Measurements from ENCODE around the gene BABAM2. TPM values are rescaled to one million over a fixed set of nuclear protein-coding genes. Genes with fewer than 3 reads are reported as not detected.
"Not testable (repeated sequence)": the region's sequence is repeated elsewhere in the genome, so short reads cannot be mapped to it uniquely, and the experiment has no call there.

The BABAM2 gene
- total RNA-seq, 3 donors from 2014 or later (not counting 1 experiment from before 2014, with no cell fraction given) = 54.6 to 66.1 (median 59.5) TPM

DNA sequence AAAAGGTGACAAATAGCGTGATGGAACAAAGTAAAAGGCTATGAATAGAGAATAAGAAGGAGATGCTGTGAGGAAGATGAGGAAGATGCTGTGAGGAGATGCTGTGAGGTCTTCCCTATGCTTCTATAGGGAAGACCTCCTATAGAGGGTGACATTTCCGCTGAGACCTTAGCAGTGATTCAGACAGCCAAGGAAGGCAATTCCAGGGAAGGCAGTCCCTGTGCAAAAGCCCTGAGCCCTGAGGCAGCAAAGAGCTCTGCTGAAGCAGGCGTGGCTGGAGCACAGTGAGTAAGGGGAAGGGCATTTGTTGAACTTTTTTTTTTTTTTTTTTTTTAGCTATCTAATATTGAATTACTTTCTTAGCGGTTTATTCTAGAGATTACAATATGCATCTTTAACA lies 359.5 kb downstream of the BABAM2 start:
- no peaks in the 10 kb centered on the region for H3K27me3 Mint-ChIP-seq (ENCODE audit: low read depth in 2 of 2)
- no peaks in the 10 kb centered on the region for H3K36me3 Mint-ChIP-seq
- H3K4me1 Mint-ChIP-seq = peaks cover 21% of the 10 kb centered on the region in 2 donors
- Histone ChIP-seq H3K4me3 (ENCODE audit: low read length) (no peak overlapping the region), H3K36me3 (ENCODE audit: control insufficient read depth, insufficient read depth, low read length) (no peaks in the 10 kb centered on the region), H3K27me3 (ENCODE audit: control insufficient read depth, insufficient read depth, low read length) (no peaks in the 10 kb centered on the region), H3K4me1 (ENCODE audit: control insufficient read depth, insufficient read depth, low read length) (peaks cover 9% of the 10 kb centered on the region), H3K27ac (ENCODE audit: low read length) (no peak overlapping the region), H3K9me3 (ENCODE audit: control insufficient read depth, insufficient read depth, low read length) (no peaks in the 10 kb centered on the region)
- no peak overlapping the region for H3K4me3 Mint-ChIP-seq
- H3K27ac Mint-ChIP-seq = no peak overlapping the region
- 88% methylated on average over 2 of the region's 4 CpGs for WGBS (ENCODE audit: insufficient coverage)
- intact Hi-C loops (cut with micrococcal nuclease) = no loop called here
- H3K9me3 Mint-ChIP-seq = no peaks in the 10 kb centered on the region
- TF ChIP-seq, protein P1, sequence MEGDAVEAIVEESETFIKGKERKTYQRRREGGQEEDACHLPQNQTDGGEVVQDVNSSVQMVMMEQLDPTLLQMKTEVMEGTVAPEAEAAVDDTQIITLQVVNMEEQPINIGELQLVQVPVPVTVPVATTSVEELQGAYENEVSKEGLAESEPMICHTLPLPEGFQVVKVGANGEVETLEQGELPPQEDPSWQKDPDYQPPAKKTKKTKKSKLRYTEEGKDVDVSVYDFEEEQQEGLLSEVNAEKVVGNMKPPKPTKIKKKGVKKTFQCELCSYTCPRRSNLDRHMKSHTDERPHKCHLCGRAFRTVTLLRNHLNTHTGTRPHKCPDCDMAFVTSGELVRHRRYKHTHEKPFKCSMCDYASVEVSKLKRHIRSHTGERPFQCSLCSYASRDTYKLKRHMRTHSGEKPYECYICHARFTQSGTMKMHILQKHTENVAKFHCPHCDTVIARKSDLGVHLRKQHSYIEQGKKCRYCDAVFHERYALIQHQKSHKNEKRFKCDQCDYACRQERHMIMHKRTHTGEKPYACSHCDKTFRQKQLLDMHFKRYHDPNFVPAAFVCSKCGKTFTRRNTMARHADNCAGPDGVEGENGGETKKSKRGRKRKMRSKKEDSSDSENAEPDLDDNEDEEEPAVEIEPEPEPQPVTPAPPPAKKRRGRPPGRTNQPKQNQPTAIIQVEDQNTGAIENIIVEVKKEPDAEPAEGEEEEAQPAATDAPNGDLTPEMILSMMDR (IDR thresholded peaks at IDR 0.05) = no peak
- no peak for ATAC-seq
- no peak for DNase-seq

DNA sequence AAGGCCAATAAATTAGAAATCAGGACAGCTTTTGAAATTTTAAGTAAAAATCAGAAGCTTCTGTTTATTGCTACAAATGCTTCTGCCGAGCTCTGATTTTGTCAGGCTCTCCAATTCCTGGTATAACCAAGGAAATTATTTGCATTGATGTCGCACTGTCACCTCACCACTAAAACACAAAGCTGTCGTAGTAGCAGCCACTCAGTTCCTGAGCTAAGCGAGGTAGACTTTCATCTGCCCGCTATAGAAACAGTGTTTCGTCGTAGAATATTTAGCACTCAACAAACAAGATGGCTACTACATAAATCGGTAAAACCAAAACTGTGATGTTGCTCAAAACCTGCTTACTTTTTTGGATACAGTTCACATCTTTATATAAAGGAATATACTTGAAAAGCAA lies 360.8 kb downstream of the BABAM2 start:
- Mint-ChIP-seq H3K27me3 (ENCODE audit: low read depth in 2 of 2) (no peaks in the 10 kb centered on the region), H3K9me3 (no peaks in the 10 kb centered on the region), H3K4me3 (no peak overlapping the region), H3K4me1 (peaks cover 16 to 21% of the 10 kb centered on the region in 2 donors), H3K27ac (peak overlapping the region; percentile 60 to 69), H3K36me3 (no peaks in the 10 kb centered on the region)
- ATAC-seq (no peak), DNase-seq (peak in 1 of 2 donors; percentile 51)
- H3K4me3 ChIP-seq (ENCODE audit: low read length) = no peak overlapping the region
- H3K27me3 ChIP-seq (ENCODE audit: control insufficient read depth, insufficient read depth, low read length) = no peaks in the 10 kb centered on the region
- H3K4me1 ChIP-seq (ENCODE audit: control insufficient read depth, insufficient read depth, low read length) = peaks cover 9% of the 10 kb centered on the region
- WGBS (ENCODE audit: insufficient coverage) = 50% methylated on average over 7 of the region's 8 CpGs
- H3K27ac ChIP-seq (ENCODE audit: low read length) = peak overlapping the region; percentile 30
- H3K9me3 ChIP-seq (ENCODE audit: control insufficient read depth, insufficient read depth, low read length) = no peaks in the 10 kb centered on the region
- TF ChIP-seq, protein P1 (IDR thresholded peaks at IDR 0.05) = no peak
- intact Hi-C loops (cut with micrococcal nuclease) = no loop called here
- H3K36me3 ChIP-seq (ENCODE audit: control insufficient read depth, insufficient read depth, low read length) = no peaks in the 10 kb centered on the region

DNA sequence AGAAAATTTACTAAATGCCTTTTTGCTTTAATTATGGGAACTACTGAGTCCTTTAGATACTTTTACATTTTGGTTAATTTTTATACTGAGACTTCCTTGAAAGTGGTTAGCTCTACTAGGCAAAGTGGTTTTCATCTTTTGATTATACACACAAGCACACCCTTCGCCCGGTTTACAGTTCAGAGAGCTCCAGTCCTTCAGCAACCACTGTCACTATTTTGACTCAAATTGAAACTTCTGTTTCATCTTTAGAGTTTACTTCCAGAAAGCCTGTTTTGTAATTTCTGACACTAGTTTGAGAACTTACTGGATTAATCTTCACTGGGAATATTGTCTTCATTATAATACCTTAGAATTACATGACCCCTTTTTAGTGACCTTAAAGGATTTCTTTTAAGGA lies 361.8 kb downstream of the BABAM2 start:
- TF ChIP-seq, protein P1 (IDR thresholded peaks at IDR 0.05) = no peak
- intact Hi-C loops (cut with micrococcal nuclease) = no loop called here
- H3K27me3 ChIP-seq (ENCODE audit: control insufficient read depth, insufficient read depth, low read length) = no peaks in the 10 kb centered on the region
- Mint-ChIP-seq H3K4me3 (no peak overlapping the region), H3K27me3 (ENCODE audit: low read depth in 2 of 2) (no peaks in the 10 kb centered on the region), H3K36me3 (no peaks in the 10 kb centered on the region), H3K4me1 (peaks cover 9 to 17% of the 10 kb centered on the region in 2 donors), H3K9me3 (no peaks in the 10 kb centered on the region), H3K27ac (peak overlapping the region; percentile 55 to 69)
- peak in 1 of 2 donors; percentile 36 for DNase-seq
- peak in 2 of 3 donors; percentile 51 to 55 for ATAC-seq
- H3K36me3 ChIP-seq (ENCODE audit: control insufficient read depth, insufficient read depth, low read length) = no peaks in the 10 kb centered on the region
- 20% methylated on average over 2 of the region's 2 CpGs for WGBS (ENCODE audit: insufficient coverage)
- peak overlapping the region; percentile 26 for H3K27ac ChIP-seq (ENCODE audit: low read length)
- H3K9me3 ChIP-seq (ENCODE audit: control insufficient read depth, insufficient read depth, low read length) = no peaks in the 10 kb centered on the region
- H3K4me1 ChIP-seq (ENCODE audit: control insufficient read depth, insufficient read depth, low read length) = peaks cover 9% of the 10 kb centered on the region
- H3K4me3 ChIP-seq (ENCODE audit: low read length) = no peak overlapping the region

DNA sequence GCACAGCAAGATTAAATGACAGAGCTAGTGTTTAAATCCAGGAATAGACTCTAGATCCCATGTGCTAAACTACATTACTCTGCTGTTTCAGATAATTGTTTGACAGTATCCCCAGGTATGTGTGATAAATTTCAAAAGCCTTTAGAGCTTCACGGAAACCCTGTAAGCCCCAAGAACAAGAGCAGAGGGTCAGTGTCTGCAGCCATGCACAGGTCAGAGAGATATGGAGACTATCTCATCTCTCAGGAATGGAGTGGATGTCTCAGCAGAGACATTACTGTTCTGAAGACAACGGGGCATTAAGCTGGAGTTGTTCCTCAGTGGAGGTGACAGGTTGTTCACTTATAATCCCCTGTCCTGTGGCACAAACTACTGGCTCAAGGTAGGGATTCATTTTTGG lies 363.0 kb downstream of the BABAM2 start:
- Histone ChIP-seq H3K4me3 (ENCODE audit: low read length) (no peak overlapping the region), H3K4me1 (ENCODE audit: control insufficient read depth, insufficient read depth, low read length) (peaks cover 9% of the 10 kb centered on the region), H3K9me3 (ENCODE audit: control insufficient read depth, insufficient read depth, low read length) (no peaks in the 10 kb centered on the region), H3K27me3 (ENCODE audit: control insufficient read depth, insufficient read depth, low read length) (no peaks in the 10 kb centered on the region), H3K36me3 (ENCODE audit: control insufficient read depth, insufficient read depth, low read length) (no peaks in the 10 kb centered on the region), H3K27ac (ENCODE audit: low read length) (no peak overlapping the region)
- DNase-seq (no peak), ATAC-seq (no peak)
- TF ChIP-seq, protein P1 (IDR thresholded peaks at IDR 0.05) = no peak
- intact Hi-C loops (cut with micrococcal nuclease) = no loop called here
- no peaks in the 10 kb centered on the region for H3K36me3 Mint-ChIP-seq
- H3K27ac Mint-ChIP-seq = no peak overlapping the region
- WGBS (ENCODE audit: insufficient coverage) = 95% methylated on average over 2 of the region's 2 CpGs
- no peaks in the 10 kb centered on the region for H3K27me3 Mint-ChIP-seq (ENCODE audit: low read depth in 2 of 2)
- no peaks in the 10 kb centered on the region for H3K9me3 Mint-ChIP-seq
- H3K4me3 Mint-ChIP-seq = no peak overlapping the region
- H3K4me1 Mint-ChIP-seq = peaks cover 8 to 16% of the 10 kb centered on the region in 2 donors

DNA sequence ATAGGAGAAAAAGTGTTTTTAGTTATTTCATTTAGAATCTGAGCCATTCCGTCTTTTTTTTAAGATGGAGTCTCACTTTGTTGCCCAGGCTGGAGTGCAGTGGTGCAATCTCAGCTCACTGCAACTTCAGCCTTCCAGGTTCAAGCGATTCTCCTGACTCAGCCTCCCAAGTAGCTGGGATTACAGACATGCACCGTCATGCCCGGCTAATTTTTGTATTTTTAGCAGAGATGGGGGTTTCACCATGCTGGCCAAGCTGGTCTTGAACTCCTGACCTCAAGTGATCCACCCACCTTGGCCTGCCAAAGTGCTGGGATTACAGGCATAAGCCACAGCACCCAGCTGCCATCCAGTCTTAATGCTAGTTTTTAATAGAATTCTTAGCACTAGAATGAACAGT lies 364.7 kb downstream of the BABAM2 start:
- H3K9me3 Mint-ChIP-seq; H3K4me3 ChIP-seq (ENCODE audit: low read length); H3K36me3 Mint-ChIP-seq; H3K9me3 ChIP-seq (ENCODE audit: control insufficient read depth, insufficient read depth, low read length); DNase-seq; H3K36me3 ChIP-seq (ENCODE audit: control insufficient read depth, insufficient read depth, low read length); H3K27me3 Mint-ChIP-seq (ENCODE audit: low read depth in 2 of 2); H3K27ac Mint-ChIP-seq; H3K4me1 ChIP-seq (ENCODE audit: control insufficient read depth, insufficient read depth, low read length); H3K27ac ChIP-seq (ENCODE audit: low read length); H3K4me3 Mint-ChIP-seq; ATAC-seq; H3K27me3 ChIP-seq (ENCODE audit: control insufficient read depth, insufficient read depth, low read length); intact Hi-C loops (cut with micrococcal nuclease): not testable (repeated sequence)
- WGBS (ENCODE audit: insufficient coverage) = 97% methylated on average over 4 of the region's 4 CpGs
- peaks cover 8 to 16% of the 10 kb centered on the region in 2 donors for H3K4me1 Mint-ChIP-seq
